Stimulated activated naive CD8-positive, alpha-beta T cell treated with anti-CD3 and anti-CD28 coated beads, Interleukin-15, Interleukin-2, amounts not matched to agents 100 U/mL and 50 U/mL, for 24 hours (primary cell): ENCODE data around the gene CACNA2D2.

Experiments used
- ATAC-seq: fragments of 150-1000 bp; cut with Tn5 transposase; one replicate; pipeline ENCODE4 v1.10.0; 2021
- DNase-seq: peaks from one replicate; pipeline ENCODE4 v3.0.0; 2021

CACNA2D2 gene

DNA sequence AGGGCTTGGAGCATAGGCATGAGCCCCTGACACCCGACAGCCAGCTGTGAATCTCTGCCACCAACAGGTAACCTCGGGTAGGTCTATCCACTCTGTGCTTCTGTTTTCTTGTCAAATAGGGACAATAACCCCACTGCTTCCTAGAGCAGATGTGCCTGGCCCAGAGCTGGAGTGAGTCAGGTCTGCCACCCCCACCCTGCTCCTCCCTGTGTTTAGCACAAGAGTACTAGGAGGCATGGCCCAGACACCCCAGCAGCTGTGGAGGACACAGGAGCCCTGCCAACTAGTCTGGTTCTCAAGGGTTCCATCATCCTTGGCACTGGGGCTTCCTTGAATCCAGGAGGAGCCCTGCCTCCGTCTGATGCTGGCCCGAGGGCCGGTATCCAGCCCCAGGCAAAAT lies 110.4 kb downstream of the CACNA2D2 start:
- no peak for DNase-seq
- no peak for ATAC-seq

DNA sequence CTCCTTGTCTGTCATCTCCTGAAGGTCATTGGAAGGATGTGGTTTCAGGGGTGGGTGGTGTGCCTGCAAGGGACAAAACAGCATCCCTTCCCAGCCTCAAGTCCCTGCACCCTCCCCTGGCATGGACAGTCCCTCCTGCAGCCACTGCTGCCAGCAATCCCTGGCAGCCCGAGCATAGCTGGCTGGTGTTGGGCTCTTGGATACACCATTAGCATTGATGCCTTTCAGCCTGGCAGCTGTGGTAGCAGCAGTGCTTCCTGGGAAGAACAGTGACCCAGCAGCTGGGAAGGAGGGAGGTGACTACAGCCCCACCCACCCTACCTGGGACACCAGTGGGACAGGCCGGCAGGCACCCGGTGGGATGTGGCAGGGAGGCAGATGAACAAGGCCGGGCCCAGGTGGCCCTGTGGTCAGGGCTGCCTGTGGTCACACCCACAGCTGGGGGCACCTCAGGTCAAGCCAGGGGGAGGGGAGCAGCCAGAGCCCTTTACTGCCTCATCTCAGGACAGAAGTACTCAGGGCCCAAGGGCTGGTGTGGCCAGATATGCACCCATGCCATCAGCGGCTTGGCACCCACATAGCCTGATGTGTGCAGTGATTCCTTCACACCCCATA lies 111.2 kb downstream of the CACNA2D2 start:
- DNase-seq, result no peak

DNA sequence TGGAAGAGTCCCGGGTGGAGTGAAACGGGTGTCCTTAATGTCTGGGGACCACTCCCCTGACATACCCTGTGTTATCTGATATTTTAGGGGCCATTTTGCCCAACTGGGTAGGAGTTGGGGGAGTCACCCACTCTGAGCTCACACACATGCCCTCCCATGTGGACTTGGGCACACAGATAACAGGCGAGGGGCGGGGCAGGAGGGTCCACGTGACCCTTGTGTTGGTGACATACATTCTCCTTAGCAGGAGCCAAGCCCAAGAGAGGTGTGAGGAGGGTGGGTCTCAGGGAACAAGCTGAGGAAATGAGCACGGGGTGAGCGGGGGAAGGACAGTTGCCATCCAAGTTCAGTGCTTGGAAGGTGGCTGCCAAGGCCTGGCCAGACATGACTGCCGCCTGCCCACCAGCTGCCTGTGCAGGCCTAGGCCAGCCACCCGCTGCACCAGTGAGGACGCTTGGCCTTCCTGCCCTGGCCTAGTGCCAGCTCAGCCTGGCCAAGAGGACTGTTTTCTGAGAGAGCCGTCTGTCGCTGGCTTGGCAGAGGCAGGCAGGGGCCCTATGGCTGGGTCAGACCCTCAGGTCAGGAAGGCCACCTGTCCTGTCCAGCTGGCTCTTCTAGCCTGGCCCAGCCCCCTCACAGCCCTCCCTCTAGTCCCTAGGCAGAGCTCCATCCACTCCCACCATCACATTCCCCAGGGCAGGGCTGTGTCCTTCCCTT lies 112.8 kb downstream of the CACNA2D2 start:
- DNase-seq (no peak), ATAC-seq (no peak)

More for the DNA sequence above, 111.2 kb downstream of the CACNA2D2 start:
- ATAC-seq, result no peak

DNA sequence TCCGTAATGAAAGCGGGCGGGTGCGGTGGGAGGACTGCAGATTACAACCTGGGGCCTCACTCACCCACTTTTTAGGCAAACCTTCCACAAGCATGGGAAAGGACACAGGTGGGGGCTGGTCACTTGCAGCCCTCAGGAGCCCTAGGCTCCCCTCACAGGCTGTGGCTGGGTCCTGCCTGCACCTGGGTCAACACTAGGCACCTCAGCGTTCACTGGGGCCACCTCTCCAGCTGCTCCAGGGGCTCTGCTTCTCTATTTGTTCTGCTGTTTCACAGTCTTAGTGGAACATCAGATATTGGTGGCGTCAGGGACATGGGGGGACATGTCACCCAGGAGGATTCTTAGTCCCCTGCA lies 114.0 kb downstream of the CACNA2D2 start:
- ATAC-seq, result no peak
- no peak for DNase-seq

DNA sequence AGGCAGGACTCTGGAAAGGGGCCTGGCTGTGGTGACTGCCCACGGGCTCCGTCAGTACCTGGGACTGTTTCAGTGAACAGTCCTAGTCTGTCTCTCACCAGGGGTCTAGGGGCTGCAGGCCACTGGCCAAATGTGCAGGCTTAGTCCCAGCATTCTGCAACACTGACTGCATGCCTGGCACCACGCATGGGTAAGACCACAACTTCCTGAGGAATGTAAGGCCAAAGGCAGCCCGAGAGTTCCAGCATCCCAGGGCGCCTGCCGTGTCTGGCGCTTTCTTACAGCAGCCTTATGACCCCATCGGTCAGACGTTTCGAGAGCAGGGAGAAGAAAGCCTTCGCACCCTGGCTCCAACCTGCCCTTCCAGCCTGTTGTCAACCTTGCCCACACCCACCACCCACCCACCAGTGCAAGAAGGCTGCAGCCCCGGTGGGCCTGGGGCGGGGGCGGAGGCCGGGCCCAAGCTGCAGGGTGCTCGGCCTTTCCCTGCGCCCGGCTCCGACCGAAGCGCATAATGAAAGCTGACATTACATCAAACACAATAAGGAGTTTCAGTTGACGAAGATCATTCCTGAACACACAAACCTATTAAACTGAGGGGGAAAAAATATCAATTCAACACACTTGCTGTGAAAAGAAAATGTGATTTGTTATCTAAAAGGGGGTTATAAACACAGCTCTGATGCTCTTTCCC lies 114.6 kb downstream of the CACNA2D2 start:
- DNase-seq (no peak), ATAC-seq (no peak)

DNA sequence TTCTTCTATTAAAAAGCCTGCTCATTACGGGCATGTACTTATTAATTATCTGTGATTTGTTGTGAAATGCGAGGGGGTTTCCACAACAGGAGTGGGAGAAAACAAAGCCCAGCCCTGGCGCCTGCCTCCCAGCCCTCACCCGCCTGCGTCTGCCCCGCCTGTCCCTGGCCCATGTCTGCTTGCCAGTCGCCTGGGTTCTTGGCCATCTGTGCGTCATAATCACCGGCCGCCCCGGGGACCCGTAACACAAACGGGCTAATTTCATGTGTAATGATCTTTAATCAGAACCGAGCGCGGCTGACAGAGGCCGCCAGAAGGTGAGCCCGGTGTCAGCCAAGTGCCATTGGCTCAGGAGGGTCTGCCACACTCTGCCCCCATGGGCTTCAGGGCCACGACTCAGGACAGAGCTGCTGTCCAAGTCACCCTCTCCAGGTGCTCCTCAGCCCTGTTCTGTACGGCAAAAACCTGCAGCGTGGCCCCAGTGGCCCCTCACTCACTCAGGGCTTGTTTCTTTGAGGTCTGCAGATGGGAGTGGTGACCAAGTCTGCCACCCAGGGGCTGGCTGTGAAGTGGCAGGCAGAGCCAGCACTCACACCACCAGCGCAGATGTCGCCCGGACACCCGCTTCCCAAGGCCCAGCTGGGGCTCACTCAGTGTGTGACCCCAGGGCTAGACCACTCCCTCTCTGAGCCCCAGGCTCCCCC lies 115.3 kb downstream of the CACNA2D2 start:
- ATAC-seq (no peak), DNase-seq (no peak)

DNA sequence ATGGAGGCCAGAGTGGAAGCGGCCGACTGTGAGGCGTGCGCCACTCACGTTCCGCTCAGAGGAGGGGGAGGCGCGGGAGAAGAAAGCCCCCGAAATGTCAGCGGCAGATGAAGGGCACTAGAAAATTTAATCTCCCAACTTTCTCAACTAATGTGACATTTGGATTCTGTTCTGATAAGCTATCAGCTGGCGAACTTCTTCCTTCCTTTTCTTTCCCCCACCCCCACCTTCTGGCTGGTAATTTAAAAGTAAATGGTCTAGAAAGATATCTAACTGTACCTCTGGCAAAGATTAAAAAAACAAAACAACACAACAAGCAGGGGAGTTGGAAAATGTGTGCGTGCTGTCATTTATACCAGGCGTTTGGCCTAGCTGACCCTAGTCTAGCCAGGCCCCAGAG lies 117.7 kb downstream of the CACNA2D2 start:
- DNase-seq (no peak), ATAC-seq (no peak)

DNA sequence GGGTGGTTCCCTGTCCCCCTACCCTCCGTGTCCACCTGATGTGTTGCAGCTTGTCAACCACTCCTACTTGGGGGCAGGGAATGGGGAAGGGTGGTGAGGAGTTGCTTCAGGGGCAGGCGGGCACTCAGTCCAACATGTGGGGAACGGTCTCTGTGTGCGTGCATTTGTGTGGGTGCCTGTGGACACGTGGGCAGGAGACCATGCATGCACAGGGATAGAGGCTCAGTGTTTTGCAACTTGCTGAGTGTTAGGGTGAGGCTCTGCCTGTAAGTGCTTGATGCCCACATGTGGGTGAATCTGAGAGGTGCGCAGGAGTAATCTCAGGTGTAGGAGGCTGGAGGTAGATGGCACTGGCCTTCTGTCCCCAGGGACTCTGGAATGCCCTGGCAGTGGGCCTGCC lies 119.7 kb downstream of the CACNA2D2 start:
- ATAC-seq, result no peak
- no peak for DNase-seq

DNA sequence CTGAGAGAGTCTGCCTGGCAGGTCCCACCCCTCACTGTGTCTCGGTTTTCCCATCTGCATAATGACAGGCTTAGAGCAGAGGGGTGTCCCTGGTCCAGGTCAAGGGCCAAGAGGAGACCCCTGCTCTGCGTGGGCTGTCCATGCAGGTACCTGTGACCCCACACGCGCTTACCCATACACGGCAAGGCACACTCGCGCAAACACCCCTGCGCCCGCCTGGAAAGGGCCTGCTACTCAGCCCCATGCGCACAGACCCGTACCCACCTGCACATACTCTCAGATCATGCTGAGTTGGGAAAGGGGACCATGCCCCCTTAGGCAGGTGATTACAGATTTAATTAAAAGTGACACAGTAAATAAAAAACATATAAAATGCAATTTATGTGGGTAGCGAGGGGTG lies 120.7 kb downstream of the CACNA2D2 start:
- no peak for DNase-seq
- ATAC-seq, result no peak

DNA sequence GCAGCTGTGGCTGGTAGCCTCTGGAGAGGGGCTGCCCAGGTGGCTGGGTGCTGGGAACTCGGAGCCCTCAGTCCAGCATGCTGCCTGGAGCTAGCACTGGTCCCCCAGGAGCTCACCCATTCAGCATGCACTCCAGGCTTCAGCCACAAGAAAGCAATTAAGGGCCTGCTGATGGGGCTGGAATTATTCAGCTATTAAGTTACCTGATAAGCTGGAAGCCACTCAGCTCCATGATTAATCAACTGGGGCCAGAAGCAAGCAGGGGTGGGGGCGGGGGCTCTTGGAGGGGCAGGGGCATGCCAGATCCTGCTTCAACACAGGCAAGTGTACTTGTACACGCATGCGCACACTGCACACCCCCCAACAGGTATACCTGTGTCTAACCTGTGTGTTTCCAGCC lies 122.1 kb downstream of the CACNA2D2 start:
- no peak for DNase-seq
- ATAC-seq, result no peak

DNA sequence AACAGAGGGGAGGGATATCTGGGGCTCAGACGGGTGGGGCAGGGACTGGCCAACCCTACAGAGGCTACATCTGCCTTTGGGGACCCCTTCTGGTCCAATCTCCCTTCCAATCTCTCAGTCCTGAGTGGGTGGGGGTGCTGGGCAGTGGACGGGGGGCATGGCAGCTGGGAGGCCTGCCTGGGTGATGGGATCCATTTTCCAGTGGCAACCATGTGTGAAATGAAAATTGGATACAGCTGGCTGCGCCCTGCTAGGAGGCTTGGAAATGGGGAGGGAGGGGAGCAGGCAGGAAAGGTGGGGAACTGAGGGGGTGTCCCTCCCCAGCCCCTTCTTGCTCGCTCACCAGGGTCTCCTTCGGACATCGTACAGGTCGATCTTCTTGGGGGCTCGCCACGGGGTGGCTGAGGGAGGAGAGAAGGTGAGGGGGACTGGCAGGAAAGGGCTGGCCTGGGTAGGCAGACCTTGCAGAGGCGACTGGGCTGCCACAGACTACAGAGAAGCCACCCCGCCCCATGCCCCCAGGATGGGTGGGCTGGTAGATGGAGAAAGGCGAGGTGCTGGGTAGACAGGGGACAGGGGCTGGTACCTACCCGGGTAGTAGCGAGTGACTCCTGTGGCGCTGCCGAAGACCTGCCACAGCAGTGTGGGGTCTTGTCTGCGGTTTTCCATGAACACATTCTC lies 122.9 kb downstream of the CACNA2D2 start:
- DNase-seq (no peak), ATAC-seq (no peak)

DNA sequence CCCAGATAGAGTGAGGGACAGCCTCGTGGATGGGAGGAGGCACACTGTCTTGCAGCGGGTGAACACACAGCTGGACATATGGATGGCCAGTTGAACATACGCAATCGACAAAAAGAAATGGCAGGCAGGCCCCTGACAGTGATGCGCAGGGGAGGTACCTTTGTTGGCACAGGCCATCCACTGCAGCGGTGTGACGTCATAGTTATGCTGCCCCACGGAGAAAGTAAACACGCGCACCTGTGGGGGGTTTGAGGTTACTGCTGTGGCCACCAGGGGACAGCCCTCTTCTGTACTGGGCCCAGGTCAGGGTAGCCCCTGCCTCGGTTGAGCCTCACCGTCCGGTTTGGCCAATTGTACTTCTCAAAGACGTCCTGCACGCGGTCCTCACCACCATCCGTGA lies 124.7 kb downstream of the CACNA2D2 start:
- no peak for DNase-seq
- ATAC-seq, result no peak

DNA sequence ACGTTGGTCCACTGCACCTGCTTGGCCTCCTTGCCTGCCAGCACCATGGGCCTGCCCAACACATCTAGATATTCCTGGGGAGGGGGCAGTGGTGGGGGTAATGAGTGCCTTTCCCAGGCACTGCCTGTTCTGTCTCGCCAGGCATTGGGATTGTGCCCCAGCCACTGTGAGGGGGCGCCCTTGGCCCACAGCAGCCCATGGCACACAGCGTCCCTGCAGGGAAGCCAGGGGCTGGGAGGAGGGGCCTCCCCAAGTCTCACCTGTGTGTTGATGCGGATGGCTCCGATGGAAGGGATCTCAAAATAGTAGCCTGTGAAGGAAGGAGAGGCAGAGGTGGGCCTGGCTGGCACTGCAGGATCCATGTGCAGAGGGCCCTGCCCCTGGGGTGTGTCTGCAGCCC lies 125.4 kb downstream of the CACNA2D2 start:
- no peak for ATAC-seq

DNA sequence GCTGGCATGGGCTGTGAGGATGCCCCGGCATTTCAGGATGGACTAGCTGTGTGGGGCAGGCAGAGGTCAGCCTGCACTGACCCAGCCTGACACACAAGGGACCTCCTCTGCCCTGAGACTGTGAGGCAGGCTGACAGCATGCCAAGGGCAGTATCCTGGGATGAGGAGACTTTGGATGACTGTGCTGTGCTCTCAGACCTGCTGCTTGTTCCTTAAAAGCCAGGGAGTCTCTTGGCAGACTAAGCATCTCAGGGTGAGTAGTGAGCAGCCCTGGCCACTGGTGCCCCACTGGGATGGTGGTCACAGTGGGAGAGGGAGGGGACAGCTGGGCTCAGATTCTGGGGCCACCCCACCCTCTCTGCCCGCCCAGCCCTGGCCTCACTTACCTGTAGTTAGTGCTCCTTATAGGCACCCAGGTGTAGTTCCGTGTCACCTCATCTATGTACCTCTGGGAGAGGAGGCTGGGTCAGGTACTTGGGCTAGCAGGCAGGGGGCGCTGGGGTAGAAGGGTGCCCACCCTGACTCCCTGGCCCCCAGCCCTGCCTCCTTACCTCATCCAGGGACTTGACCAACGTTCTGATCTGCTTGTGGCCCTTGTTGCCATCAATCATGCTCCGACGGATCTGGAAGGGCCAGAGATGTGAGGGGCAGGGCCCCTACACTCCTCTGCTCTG lies 128.0 kb downstream of the CACNA2D2 start:
- DNase-seq (no peak), ATAC-seq (no peak)

More for the DNA sequence above, 125.4 kb downstream of the CACNA2D2 start:
- no peak for DNase-seq

DNA sequence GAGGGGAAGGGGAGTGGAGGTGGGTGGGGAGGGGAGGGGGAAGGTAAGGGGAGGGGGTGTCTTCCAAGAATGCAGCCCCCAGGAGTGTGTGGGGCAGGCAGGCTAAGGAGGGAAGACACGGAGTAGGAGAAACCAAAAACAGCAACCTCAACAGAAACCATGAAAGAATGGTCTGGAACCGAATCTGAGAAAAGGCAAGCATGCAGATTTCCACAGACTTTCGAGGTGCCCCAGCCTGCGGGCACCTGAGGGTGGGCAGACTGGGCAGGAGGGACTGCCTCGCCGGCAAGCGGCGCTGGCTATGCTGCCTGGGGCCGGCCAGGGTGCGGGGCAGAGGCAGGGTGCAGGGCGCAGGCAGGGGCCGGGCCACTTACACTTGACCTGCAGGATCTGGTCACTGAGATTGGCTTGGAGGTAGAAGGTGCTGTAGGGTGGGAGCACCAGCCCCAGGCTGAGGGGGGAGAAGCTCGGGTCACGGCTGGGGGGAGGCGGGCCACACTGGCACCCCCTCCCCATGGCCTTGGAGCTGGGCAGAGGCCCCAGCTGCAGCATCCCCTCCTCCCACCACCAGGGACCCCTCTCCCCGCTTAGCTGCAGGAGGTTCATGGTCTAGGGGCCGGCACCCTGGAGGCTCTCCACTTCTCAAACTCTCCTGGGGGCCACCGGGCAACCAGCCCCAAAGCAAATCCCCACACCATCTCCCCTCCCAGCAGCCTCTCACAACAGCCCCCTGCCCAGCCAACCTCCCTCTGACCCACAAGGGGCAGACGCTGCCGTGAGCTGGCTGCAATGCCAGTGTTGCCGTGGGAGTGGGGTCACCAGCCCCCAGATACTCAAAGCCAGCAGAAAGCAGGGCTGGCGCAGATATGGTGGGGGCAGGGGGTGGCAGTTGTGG lies 128.8 kb downstream of the CACNA2D2 start:
- no peak for DNase-seq

DNA sequence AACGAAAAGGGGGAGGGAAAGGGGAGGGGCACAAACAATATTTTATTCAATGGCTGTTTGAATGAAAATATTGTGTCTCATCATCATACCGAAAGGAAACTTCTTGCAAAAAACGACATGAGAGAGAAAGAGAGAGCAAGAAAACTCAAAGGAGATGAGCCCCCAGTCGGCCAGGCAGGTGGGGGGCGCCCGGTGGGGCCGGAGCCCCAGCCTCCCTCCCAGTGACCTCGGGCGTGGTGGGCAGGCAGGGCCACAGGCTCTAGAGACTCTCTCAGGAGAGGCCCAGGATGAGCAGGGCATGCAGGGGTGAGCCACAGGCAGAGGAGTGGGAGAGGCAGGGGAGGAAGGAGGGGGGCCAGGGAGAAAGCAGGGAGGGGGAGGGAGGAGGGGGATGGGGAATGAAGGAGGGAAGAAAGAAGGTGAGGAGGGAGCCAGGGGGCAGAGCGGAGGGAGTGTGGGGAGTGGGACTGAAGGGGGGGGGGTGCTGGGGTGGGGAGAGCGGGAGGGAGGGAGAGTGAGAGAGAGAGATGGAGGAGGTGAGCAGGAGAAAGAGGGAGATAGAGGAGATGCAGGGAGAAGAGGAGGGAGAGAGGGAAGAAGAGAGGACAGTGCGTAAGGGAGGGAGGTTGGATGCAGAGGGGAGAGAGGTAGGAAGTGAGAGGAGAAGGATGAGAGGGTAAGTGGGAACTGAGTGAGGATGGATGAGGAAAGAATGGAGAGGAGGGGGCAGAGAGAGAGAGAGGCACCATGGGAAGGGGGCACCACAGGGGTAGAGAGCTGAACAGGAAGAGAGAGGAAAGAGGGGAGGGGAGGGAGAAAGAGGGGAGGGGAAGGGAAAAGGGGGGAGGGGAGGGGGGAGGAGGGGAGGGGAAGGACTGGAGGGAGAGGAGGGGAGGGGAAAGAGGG lies 130.0 kb downstream of the CACNA2D2 start:
- ATAC-seq, result no peak
- no peak for DNase-seq

More for the DNA sequence above, 128.8 kb downstream of the CACNA2D2 start:
- no peak for ATAC-seq

DNA sequence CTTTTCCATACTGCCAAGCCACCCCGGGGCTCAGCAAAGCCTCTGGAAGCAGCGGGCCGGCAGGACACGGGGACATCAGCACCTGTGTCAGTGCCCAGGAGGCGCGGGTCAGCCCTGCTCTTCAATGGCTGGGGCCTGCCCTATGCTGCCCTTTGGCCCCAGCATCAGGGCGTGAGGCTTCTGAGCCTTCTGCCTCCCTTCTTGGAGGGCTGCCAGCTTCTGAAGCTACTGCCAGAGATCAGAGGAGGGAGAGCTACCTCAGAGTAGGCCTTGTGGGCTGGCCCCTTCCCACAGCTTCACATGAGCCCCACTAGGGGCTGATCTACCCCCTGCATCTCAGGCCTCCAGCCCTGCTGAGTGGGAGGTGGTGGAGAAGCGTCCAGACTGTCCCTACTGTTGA lies 131.1 kb downstream of the CACNA2D2 start:
- ATAC-seq (no peak), DNase-seq (no peak)

DNA sequence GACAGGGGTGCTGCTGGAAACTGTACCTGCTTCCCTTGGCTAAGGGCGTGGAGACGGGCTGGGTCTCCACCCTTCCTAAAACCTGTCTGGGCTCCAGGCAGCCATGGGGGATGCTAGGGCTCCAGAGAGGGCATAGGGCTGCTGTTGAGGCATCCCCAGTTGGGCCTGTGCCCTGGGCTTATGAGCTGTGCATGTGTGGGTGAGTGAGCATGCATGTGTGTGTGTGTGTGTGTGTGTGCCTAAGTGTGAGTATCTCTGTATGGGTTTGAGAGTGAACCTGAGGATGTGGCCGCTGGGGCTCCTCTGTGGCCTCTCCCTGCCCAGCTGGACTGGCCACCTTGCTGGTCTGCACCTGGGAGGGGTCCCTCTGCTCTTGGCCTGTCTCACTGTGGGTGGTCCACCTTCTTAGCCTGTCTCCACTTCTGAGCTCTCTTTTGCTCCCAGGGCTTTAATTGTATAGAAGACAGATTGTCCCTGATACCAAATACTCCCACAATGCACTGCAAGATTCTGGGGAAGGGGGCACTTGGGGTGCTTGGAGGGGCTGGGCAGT lies 132.2 kb downstream of the CACNA2D2 start:
- ATAC-seq (no peak), DNase-seq (no peak)

DNA sequence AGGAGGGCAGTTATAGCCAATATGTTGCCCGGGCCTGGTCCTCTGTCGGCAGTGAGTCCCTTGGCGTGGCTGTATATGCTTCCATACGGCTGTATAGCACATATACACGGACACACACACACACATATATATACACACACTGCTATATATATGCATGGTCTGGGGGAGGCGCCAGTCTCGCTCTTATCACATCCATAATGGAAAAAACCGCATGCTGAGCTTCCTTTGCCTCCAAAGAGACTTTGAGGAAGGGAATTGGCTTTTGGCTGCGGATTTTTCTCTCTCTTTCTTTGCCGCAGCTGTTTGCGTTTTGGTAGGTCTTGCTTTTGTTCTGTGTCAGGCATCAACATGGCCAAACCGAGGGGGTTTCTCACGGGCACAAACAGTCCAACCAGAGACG lies 132.8 kb downstream of the CACNA2D2 start:
- ATAC-seq (no peak), DNase-seq (no peak)
